GM12874 (cell line): ENCODE data around the gene LRP4.
A peak's percentile ranks its signal among the peaks of the same experiment; 100 is the strongest.

Experiments used
- TF ChIP-seq, protein P1 (sequence below): IDR thresholded peaks from 2 replicates; pipeline ENCODE4 v1.5.1; 2011; ENCODE audit warnings: low read depth, mild to moderate bottlenecking, control low read depth, low read length, moderate library complexity; ENCODE audit not compliant: insufficient read depth

LRP4 gene

DNA sequence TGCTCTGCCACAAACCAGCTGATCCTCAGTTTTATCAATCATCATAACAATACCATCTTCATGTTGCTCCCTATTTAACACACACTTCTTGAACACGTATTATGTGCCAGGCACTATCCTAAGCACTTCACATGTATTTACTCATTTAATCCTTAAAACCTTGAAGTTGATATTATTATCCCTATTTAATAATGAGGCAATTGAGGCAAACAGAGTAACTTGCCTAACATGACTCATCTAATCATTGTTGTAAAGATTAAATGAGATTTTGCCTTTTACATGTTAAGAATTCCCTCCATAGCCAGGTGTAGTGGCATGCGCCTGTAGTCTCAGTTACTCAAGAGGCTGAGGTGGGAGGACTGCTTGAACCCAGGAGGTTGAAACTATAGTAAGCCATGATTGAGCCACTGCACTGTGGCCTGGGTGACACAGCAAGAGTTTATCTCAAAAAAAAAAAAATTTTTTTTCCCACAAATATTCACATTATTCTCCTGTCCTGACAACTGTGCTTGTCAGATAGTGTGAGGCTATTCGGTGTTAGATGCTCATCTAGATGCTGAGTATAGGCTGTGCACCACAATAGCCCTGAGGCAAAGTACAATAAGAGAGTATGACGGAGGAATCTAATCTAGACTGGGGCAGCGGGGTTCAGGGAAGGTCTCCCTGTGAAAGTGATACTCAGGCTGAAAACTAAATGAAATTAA is 85.7 kb downstream of the LRP4 start:
- TF ChIP-seq, protein P1, sequence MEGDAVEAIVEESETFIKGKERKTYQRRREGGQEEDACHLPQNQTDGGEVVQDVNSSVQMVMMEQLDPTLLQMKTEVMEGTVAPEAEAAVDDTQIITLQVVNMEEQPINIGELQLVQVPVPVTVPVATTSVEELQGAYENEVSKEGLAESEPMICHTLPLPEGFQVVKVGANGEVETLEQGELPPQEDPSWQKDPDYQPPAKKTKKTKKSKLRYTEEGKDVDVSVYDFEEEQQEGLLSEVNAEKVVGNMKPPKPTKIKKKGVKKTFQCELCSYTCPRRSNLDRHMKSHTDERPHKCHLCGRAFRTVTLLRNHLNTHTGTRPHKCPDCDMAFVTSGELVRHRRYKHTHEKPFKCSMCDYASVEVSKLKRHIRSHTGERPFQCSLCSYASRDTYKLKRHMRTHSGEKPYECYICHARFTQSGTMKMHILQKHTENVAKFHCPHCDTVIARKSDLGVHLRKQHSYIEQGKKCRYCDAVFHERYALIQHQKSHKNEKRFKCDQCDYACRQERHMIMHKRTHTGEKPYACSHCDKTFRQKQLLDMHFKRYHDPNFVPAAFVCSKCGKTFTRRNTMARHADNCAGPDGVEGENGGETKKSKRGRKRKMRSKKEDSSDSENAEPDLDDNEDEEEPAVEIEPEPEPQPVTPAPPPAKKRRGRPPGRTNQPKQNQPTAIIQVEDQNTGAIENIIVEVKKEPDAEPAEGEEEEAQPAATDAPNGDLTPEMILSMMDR = no peak

DNA sequence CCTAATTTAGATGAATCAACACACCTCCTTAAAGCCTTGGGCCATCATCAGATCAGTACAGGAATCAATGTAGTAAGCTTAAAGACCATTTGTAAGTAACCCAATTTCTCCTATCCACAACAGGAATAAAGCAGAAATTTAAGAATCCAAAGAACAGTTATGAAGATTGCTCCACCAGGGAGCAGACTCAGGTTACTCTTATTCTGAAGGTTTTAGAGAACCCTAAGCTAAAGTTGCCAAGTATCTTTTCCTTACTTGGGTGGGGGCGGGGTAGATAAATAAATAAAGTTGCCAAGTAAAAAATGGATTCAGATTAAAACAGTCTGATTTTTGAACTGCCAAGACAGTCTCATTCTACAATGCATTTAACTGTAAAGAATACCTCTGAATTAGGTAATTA is 90.4 kb downstream of the LRP4 start:
- TF ChIP-seq, protein P1 = no peak

DNA sequence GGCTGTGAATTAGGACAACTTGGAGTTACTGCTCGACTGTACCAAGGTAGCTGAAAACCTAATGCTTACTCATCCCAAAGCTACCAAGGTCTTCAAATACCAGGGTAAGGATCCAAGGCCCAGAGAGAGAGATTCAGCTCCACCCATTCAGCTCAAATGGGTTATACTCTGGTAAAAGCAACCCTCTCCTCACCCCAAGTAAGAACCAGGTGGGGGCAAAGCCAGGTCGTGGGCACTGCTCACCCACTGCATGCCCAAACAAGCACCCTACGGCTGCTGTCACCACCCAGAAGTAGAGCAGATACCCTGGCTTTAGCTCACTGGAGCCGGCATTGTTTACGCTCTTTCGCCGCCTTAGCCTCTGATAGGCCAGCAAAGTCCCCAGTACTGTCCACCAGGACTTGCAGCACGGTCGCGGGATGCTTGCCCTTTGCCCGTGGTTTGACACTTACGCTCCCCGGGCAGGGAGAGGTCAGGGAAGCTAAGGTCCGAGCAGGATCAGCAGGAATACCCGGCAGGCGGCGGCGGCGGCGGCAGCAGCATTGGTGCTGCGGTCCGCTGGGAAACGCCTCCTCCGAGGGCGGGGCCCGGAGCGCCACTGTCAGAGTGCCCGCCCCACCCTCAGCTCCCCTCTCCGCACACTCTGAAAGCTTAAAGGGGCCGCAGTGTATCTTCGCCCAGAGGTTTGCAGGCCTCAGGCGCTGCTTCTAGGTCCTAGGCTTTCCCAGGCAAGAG is 91.9 kb downstream of the LRP4 start:
- TF ChIP-seq, protein P1 = no peak

DNA sequence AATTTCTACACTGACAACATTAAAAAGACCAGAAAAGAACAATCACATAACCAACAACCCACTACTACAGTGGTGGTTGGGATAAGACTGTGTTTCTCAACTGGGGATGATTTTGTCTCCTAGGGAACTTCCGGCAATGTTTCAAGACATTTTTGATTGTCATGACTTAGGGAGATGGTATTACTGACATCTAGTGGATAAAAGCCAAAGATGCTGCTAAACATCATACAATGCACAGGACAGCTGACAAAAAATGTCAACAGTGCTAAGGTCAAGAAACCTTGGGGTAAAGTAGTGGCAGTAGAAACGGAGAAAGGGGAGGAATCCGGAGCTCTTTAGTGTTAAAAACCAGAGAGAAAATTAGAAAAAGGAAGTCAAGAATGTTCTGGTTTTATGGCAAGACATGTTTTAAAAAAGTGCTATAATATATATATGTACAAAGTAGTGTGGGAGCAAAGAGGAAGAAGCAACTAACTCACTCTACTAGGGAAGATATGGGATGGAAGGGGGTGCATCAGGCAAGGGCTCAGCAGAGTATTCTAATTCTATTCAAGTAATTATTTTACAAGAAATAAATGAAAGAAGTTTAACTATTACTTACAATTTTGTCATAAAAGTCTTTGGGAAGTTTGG is 109.4 kb downstream of the LRP4 start:
- TF ChIP-seq, protein P1 = peak; percentile 21; the same call in 1 of the 2 replicates
